BE2C (cell line): ENCODE results near the gene SURF1.

Experiments used
- DNase-seq: peaks from one replicate; pipeline ENCODE4 v3.0.0-alpha.2; 2020
- H3K27me3 ChIP-seq: fragments of 250-450 bp; sonication (Bioruptor Pico); 2 replicates; pipeline ENCODE4 v1.5.1; 2020; ENCODE audit warnings: mild to moderate bottlenecking
- H3K36me3 ChIP-seq: fragments of 250-450 bp; sonication (Bioruptor Pico); 2 replicates; pipeline ENCODE4 v1.5.1; 2020; ENCODE audit warnings: mild to moderate bottlenecking
- H3K4me1 ChIP-seq: fragments of 250-450 bp; sonication (Bioruptor Pico); 2 replicates; pipeline ENCODE4 v1.5.1; 2020
- H3K4me3 ChIP-seq: 2 replicates; pipeline ENCODE4 v1.5.1; 2011; ENCODE audit warnings: low read depth, low read length
- H3K9me3 ChIP-seq: fragments of 250-450 bp; sonication (Bioruptor Pico); 2 replicates; pipeline ENCODE4 v1.5.1; 2020
- TF ChIP-seq, protein P1 (sequence below): IDR thresholded peaks from 2 replicates; pipeline ENCODE4 v1.5.1; 2012; ENCODE audit warnings: mild to moderate bottlenecking, low read depth, low read length

The SURF1 gene

DNA sequence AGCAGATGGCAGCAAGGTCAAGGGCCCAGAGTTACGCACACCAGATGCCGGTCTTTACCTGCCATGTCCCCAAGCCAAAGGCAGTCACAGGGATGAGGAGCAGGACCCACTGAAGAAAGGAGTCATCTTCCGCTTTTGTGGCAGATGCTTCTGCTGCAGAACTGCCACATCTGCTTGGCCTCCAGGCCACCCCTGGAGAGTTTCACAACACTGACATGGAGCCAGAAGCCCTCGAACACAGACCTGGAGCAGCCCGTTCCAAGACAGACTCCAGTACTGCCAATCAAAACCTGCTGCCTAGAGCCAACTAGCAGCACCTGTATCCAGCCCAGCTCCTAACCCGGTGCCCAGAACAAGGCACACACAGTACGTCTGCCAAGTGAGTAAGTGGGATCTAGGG, 1.5 kb downstream of the SURF1 start:
- H3K27me3 ChIP-seq = no peaks in the 10 kb centered on the region
- TF ChIP-seq, protein P1, sequence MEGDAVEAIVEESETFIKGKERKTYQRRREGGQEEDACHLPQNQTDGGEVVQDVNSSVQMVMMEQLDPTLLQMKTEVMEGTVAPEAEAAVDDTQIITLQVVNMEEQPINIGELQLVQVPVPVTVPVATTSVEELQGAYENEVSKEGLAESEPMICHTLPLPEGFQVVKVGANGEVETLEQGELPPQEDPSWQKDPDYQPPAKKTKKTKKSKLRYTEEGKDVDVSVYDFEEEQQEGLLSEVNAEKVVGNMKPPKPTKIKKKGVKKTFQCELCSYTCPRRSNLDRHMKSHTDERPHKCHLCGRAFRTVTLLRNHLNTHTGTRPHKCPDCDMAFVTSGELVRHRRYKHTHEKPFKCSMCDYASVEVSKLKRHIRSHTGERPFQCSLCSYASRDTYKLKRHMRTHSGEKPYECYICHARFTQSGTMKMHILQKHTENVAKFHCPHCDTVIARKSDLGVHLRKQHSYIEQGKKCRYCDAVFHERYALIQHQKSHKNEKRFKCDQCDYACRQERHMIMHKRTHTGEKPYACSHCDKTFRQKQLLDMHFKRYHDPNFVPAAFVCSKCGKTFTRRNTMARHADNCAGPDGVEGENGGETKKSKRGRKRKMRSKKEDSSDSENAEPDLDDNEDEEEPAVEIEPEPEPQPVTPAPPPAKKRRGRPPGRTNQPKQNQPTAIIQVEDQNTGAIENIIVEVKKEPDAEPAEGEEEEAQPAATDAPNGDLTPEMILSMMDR = no peak
- H3K4me1 ChIP-seq = peaks cover 9% of the 10 kb centered on the region
- no peak overlapping the region for H3K4me3 ChIP-seq
- H3K36me3 ChIP-seq = peaks cover 48% of the 10 kb centered on the region
- H3K9me3 ChIP-seq = no peaks in the 10 kb centered on the region
- DNase-seq = no peak

- no peaks in the 10 kb centered on the region for H3K9me3 ChIP-seq
- no peak overlapping the region for H3K4me3 ChIP-seq
- TF ChIP-seq, protein P1 = no peak
- no peaks in the 10 kb centered on the region for H3K27me3 ChIP-seq
- H3K36me3 ChIP-seq = peaks cover 48% of the 10 kb centered on the region
- no peaks in the 10 kb centered on the region; the same call in 1 of the 2 replicates for H3K4me1 ChIP-seq
- DNase-seq = no peak
These were observed 2.7 kb downstream of the SURF1 start for GRCh38 chr9:133353548-133353947.

DNA sequence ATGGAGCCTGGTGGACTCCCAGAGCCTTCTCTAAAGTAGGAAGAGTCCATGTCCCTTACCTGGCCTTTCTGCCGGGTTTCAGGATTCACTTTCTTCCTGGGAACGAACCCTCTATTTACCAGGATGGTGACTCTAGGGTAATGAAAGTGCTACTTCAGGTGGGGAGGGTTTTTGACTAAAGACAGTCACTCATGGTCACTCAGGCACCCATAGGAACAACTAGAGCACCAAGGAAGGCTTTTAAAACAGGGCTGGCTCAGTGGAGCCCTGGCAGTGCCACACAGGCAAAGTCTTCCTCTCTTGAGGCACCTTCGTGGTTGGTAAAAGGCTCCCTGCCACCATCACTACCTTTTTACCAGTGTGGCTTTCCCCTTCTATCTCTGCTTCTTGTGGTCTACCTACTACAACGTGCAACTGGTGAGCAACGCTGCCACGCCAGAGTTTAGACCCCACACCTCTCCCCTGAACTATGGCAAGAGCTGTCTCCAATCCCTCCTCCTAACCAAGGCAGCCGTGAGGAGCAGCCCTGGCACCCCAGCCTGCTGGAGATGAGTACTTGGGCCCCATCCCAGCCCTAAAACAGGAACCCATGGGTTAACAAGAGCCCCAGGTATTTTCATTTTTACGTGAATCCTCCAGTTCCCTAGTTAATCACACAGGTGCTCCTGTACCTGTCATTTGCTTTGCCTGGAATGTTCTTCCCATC, 3.5 kb downstream of the SURF1 start:
- no peak for DNase-seq
- H3K9me3 ChIP-seq = no peaks in the 10 kb centered on the region
- no peak overlapping the region for H3K4me3 ChIP-seq
- no peaks in the 10 kb centered on the region for H3K27me3 ChIP-seq
- H3K36me3 ChIP-seq = peaks cover 47% of the 10 kb centered on the region
- H3K4me1 ChIP-seq = no peaks in the 10 kb centered on the region; the same call in 1 of the 2 replicates
- TF ChIP-seq, protein P1 = no peak

- Histone ChIP-seq H3K4me3 (no peak overlapping the region), H3K4me1 (no peaks in the 10 kb centered on the region; the same call in 1 of the 2 replicates), H3K27me3 (no peaks in the 10 kb centered on the region), H3K9me3 (no peaks in the 10 kb centered on the region), H3K36me3 (peaks cover 47% of the 10 kb centered on the region)
- TF ChIP-seq, protein P1 = peak; percentile 80
- DNase-seq = peak; percentile 87
These were observed 4.2 kb downstream of the SURF1 start for GRCh38 chr9:133351908-133352634.

- Histone ChIP-seq H3K27me3 (no peaks in the 10 kb centered on the region), H3K4me1 (no peaks in the 10 kb centered on the region; the same call in 1 of the 2 replicates), H3K9me3 (no peaks in the 10 kb centered on the region), H3K36me3 (peaks cover 47% of the 10 kb centered on the region), H3K4me3 (no peak overlapping the region)
- TF ChIP-seq, protein P1 = no peak
- DNase-seq = no peak
These were observed 4.8 kb downstream of the SURF1 start for GRCh38 chr9:133351526-133351907.

- H3K4me3 ChIP-seq = peak overlapping the region; percentile 99
- peaks cover 58% of the 10 kb centered on the region for H3K36me3 ChIP-seq
- no peaks in the 10 kb centered on the region; the same call in 1 of the 2 replicates for H3K4me1 ChIP-seq
- TF ChIP-seq, protein P1 = no peak
- H3K27me3 ChIP-seq = no peaks in the 10 kb centered on the region
- H3K9me3 ChIP-seq = no peaks in the 10 kb centered on the region
- no peak for DNase-seq
These were observed 6.2 kb downstream of the SURF1 start for GRCh38 chr9:133349965-133350616.
